ENCODE data around the gene VGLL2. TPM values are rescaled to one million over a fixed set of nuclear protein-coding genes. Genes with fewer than 3 reads are reported as not detected.

Gene VGLL2, protein sequence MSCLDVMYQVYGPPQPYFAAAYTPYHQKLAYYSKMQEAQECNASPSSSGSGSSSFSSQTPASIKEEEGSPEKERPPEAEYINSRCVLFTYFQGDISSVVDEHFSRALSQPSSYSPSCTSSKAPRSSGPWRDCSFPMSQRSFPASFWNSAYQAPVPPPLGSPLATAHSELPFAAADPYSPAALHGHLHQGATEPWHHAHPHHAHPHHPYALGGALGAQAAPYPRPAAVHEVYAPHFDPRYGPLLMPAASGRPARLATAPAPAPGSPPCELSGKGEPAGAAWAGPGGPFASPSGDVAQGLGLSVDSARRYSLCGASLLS
- total RNA-seq (not detected in 2 replicates), polyA plus RNA-seq (not detected in 2 replicates), polyA minus RNA-seq (ENCODE audit: low replicate concordance) (not detected in 2 replicates)
- not detected in 2 replicates for polyA plus RNA-seq (2012)

DNA sequence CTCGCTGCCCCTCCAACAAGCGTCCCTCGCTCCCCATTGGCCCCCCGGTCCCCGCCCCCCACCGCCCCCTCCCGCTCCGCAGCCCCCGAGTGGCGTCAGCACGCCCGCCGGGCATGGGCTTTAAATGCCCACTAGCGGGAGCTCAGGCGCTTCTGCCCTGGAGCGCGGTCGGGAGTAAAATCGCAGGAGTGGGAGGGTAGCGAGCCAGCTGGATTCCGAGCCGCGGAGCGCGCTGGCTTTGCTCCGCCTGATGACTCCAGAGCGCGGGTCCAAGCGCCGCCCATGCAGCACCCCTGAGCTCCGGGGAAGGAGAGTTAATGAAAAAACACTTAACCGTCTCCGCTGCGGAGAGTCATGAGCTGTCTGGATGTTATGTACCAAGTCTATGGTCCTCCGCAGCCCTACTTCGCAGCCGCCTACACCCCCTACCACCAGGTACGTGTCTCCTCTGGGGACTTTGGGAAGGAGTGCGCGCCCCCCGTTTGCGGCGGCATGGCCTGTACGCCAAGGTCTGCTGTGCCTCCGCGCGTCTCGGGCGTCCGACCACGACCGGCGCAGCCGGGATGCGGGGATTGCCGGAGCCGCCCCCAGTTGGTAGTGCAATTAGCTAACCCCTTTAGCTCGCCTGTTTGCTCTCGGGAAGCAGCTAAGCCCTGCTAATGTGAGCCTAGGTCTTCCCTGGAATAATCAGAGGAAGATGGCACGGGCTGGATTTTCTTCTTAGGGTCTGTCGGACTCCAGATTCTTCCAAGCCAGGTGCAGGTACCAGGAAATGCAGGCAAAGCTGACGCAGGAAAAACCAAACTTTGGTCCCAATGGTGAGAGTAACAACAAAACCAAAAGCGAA lies at the start of gene VGLL2:
TSS of gene VGLL2 (plus strand) at position 149 of the 847 bp plus-strand sequence. CDS start at position 355, 206 bp downstream.
- no peak within 1 kb of the TSS for H2AFZ ChIP-seq (ENCODE audit: low read length)
- DNase-seq (ENCODE audit: low read depth in 2 of 2): peak; percentile 31 to 49
- no peaks in the 10 kb centered on the region for H3K36me3 ChIP-seq (ENCODE audit: control insufficient read depth, insufficient read depth, low read length)
- peaks cover 73% of the 10 kb centered on the region for H3K27me3 ChIP-seq (ENCODE audit: control insufficient read depth, insufficient read depth, low read length)
- H4K20me1 ChIP-seq (ENCODE audit: control insufficient read depth, extremely low read depth, insufficient read depth, low read length): no peaks in the 10 kb centered on the region
- H3K9me3 ChIP-seq (ENCODE audit: control insufficient read depth, insufficient read depth, low read depth, low read length): no peaks in the 10 kb centered on the region
- H3K79me2 ChIP-seq (ENCODE audit: control insufficient read depth, insufficient read depth, low read length): no peaks in the 10 kb centered on the region
- peak within 1 kb of the TSS; percentile 20 to 55 (median 38) for H3K4me3 ChIP-seq (replicated peaks in 1 of 4; ENCODE audit: control extremely low read depth in 1 of 4, insufficient read depth in 1 of 4, low read depth in 3 of 4, low read length in 4 of 4)
- peak within 1 kb of the TSS; percentile 79 for H3K4me2 ChIP-seq (ENCODE audit: extremely low read depth, insufficient read depth, low read length)
- peaks cover 3% of the 10 kb centered on the region for H3K4me1 ChIP-seq (ENCODE audit: control insufficient read depth, extremely low read depth, insufficient read depth, low read length)
- H3K9ac ChIP-seq (ENCODE audit: insufficient read depth, low read length): no peak within 1 kb of the TSS
- no peak within 1 kb of the TSS for H3K27ac ChIP-seq (ENCODE audit: insufficient read depth, low read length)
- TF ChIP-seq EZH2 (IDR thresholded peaks at IDR 0.05; ENCODE audit: low read length, missing control alignments): peak; percentile 64
- TF ChIP-seq, protein P1, sequence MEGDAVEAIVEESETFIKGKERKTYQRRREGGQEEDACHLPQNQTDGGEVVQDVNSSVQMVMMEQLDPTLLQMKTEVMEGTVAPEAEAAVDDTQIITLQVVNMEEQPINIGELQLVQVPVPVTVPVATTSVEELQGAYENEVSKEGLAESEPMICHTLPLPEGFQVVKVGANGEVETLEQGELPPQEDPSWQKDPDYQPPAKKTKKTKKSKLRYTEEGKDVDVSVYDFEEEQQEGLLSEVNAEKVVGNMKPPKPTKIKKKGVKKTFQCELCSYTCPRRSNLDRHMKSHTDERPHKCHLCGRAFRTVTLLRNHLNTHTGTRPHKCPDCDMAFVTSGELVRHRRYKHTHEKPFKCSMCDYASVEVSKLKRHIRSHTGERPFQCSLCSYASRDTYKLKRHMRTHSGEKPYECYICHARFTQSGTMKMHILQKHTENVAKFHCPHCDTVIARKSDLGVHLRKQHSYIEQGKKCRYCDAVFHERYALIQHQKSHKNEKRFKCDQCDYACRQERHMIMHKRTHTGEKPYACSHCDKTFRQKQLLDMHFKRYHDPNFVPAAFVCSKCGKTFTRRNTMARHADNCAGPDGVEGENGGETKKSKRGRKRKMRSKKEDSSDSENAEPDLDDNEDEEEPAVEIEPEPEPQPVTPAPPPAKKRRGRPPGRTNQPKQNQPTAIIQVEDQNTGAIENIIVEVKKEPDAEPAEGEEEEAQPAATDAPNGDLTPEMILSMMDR (conservative IDR thresholded peaks at IDR 0.05 in 1 of 2, IDR thresholded peaks at IDR 0.05 in 1 of 2; ENCODE audit: low read depth in 1 of 2, low read length in 2 of 2): no peak

DNA sequence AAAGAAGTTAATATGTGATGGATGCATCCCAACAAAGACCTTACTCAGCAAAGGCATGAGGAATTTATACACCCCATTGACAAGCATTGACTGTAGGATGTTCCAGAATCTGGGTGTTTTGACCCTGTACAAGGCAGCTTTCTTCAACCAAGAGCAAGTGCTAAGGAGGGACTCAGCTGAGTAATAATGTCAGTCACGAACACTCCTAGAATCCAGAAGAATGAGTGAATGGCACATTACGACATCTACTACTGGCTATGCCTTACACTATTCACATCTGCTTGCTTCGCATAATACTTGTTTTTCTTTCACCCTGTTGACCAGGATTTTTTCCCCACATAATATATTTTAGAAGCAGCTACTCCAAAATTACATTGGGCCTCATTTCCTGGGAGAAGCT lies 42.5 kb upstream of the VGLL2 start:
- DNase-seq (ENCODE audit: low read depth in 2 of 2): no peak
- H3K36me3 ChIP-seq (ENCODE audit: control insufficient read depth, insufficient read depth, low read length): no peaks in the 10 kb centered on the region
- TF ChIP-seq EZH2 (IDR thresholded peaks at IDR 0.05; ENCODE audit: low read length, missing control alignments): no peak
- TF ChIP-seq, protein P1 (conservative IDR thresholded peaks at IDR 0.05 in 1 of 2, IDR thresholded peaks at IDR 0.05 in 1 of 2; ENCODE audit: low read depth in 1 of 2, low read length in 2 of 2): no peak
- H3K9me3 ChIP-seq (ENCODE audit: control insufficient read depth, insufficient read depth, low read depth, low read length): no peaks in the 10 kb centered on the region
- H3K4me2 ChIP-seq (ENCODE audit: extremely low read depth, insufficient read depth, low read length): no peak overlapping the region
- no peaks in the 10 kb centered on the region for H3K4me1 ChIP-seq (ENCODE audit: control insufficient read depth, extremely low read depth, insufficient read depth, low read length)
- no peak overlapping the region for H2AFZ ChIP-seq (ENCODE audit: low read length)
- no peak overlapping the region for H3K4me3 ChIP-seq (replicated peaks in 1 of 4; ENCODE audit: control extremely low read depth in 1 of 4, insufficient read depth in 1 of 4, low read depth in 3 of 4, low read length in 4 of 4)
- no peaks in the 10 kb centered on the region for H3K27me3 ChIP-seq (ENCODE audit: control insufficient read depth, insufficient read depth, low read length)
- H3K79me2 ChIP-seq (ENCODE audit: control insufficient read depth, insufficient read depth, low read length): no peaks in the 10 kb centered on the region
- H3K27ac ChIP-seq (ENCODE audit: insufficient read depth, low read length): no peak overlapping the region
- H4K20me1 ChIP-seq (ENCODE audit: control insufficient read depth, extremely low read depth, insufficient read depth, low read length): no peaks in the 10 kb centered on the region
- no peak overlapping the region for H3K9ac ChIP-seq (ENCODE audit: insufficient read depth, low read length)

DNA sequence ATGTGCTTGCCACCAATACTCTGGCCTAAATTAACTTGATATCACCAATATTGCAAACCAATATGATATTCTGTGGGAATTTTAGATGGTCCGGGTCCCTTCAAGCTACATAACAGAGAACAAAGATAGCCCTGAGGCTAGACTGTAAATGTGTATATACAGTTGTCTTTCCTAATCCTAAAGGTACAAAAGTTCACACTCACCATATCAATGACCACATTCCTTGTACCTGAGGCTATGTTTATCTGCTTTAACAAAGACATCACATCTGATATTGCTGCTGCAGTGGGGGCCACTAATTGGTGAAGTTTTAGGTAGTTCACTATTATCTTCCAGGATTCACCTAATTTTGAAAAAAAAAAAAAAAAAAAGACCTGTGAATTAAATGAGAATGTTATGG lies 38.6 kb upstream of the VGLL2 start:
- Histone ChIP-seq H2AFZ (ENCODE audit: low read length) (no peak overlapping the region), H3K4me3 (replicated peaks in 1 of 4; ENCODE audit: control extremely low read depth in 1 of 4, insufficient read depth in 1 of 4, low read depth in 3 of 4, low read length in 4 of 4) (no peak overlapping the region), H3K9ac (ENCODE audit: insufficient read depth, low read length) (no peak overlapping the region), H3K27ac (ENCODE audit: insufficient read depth, low read length) (no peak overlapping the region), H3K4me1 (ENCODE audit: control insufficient read depth, extremely low read depth, insufficient read depth, low read length) (no peaks in the 10 kb centered on the region), H3K79me2 (ENCODE audit: control insufficient read depth, insufficient read depth, low read length) (no peaks in the 10 kb centered on the region), H3K9me3 (ENCODE audit: control insufficient read depth, insufficient read depth, low read depth, low read length) (no peaks in the 10 kb centered on the region), H3K4me2 (ENCODE audit: extremely low read depth, insufficient read depth, low read length) (no peak overlapping the region), H3K36me3 (ENCODE audit: control insufficient read depth, insufficient read depth, low read length) (no peaks in the 10 kb centered on the region), H3K27me3 (ENCODE audit: control insufficient read depth, insufficient read depth, low read length) (no peaks in the 10 kb centered on the region), H4K20me1 (ENCODE audit: control insufficient read depth, extremely low read depth, insufficient read depth, low read length) (no peaks in the 10 kb centered on the region)
- no peak for DNase-seq (ENCODE audit: low read depth in 2 of 2)
- TF ChIP-seq, protein P1 (conservative IDR thresholded peaks at IDR 0.05 in 1 of 2, IDR thresholded peaks at IDR 0.05 in 1 of 2; ENCODE audit: low read depth in 1 of 2, low read length in 2 of 2): no peak
- no peak for TF ChIP-seq EZH2 (IDR thresholded peaks at IDR 0.05; ENCODE audit: low read length, missing control alignments)
